K562 (cell line): Measurements from ENCODE around the gene DARS2. TPM values are rescaled to one million over a fixed set of nuclear protein-coding genes. Genes with fewer than 3 reads are reported as not detected.

Source experiments
- CSDE1 ChIP-seq, 2 experiments: fragments of 450-650 bp; IDR thresholded peaks; 2 replicates each; pipeline ENCODE4 v1.6.1; 2016; ENCODE audit warnings: mild to moderate bottlenecking in 1 of 2
- DPF2 ChIP-seq: fragments of 450-650 bp; IDR thresholded peaks from 2 replicates; pipeline ENCODE4 v1.6.1; 2016
- ELK1 ChIP-seq: sonication (generic); formaldehyde crosslinking; IDR thresholded peaks from 2 replicates; pipeline ENCODE4 v1.8.1; 2022; ENCODE audit warnings: missing genetic modification reagents
- ILK ChIP-seq: fragments of 450-650 bp; IDR thresholded peaks from 2 replicates; pipeline ENCODE4 v1.6.1; 2016; ENCODE audit warnings: missing genetic modification characterization, low read depth, mild to moderate bottlenecking, missing compliant biosample characterization, moderate library complexity, borderline replicate concordance
- JUND ChIP-seq, 2 experiments: IDR thresholded peaks; 2 replicates in 1 of 2; 3 replicates in 1 of 2; pipeline ENCODE4 v1.6.1; 2011; ENCODE audit warnings: borderline replicate concordance in 2 of 2, low read depth in 2 of 2, low read length in 2 of 2, improper control_type of control experiment in 1 of 2, missing biosample characterization in 1 of 2, missing genetic modification characterization in 1 of 2, missing genetic modification reagents in 1 of 2
- KDM1A ChIP-seq, 2 experiments: fragments of 450-650 bp; IDR thresholded peaks; 2 replicates each; pipeline ENCODE4 v1.6.1; 2016; ENCODE audit warnings: mild to moderate bottlenecking in 2 of 2
- LCOR ChIP-seq: sonication (generic); formaldehyde crosslinking; IDR thresholded peaks from 2 replicates; pipeline ENCODE4 v1.8.0; 2022; ENCODE audit warnings: mild to moderate bottlenecking, missing genetic modification reagents
- MCM2 ChIP-seq: fragments of 450-650 bp; IDR thresholded peaks from 2 replicates; pipeline ENCODE4 v1.6.1; 2017; ENCODE audit warnings: low read depth, mild to moderate bottlenecking
- MTF1 ChIP-seq: fragments of 250-450 bp; sonication (Bioruptor Pico); IDR thresholded peaks from 2 replicates; pipeline ENCODE4 v1.9.0; 2021; ENCODE audit warnings: moderate library complexity, mild to moderate bottlenecking, inconsistent platforms, borderline replicate concordance
- NR2C1 ChIP-seq, 2 experiments: fragments of 450-650 bp; IDR thresholded peaks; 2 replicates each; pipeline ENCODE4 v1.6.1; 2017; ENCODE audit warnings: mild to moderate bottlenecking in 2 of 2, antibody characterized with exemption in 1 of 2, inconsistent platforms in 1 of 2, missing compliant biosample characterization in 1 of 2, missing genetic modification characterization in 1 of 2
- PHB ChIP-seq: fragments of 250-450 bp; sonication (Bioruptor Pico); IDR thresholded peaks from 2 replicates; pipeline ENCODE4 v1.5.0; 2021
- PURB ChIP-seq: sonication (generic); formaldehyde crosslinking; IDR thresholded peaks from 2 replicates; pipeline ENCODE4 v1.9.0; 2021; ENCODE audit warnings: low read depth, mild to moderate bottlenecking, missing genetic modification reagents
- STAG1 ChIP-seq: sonication (generic); formaldehyde crosslinking; IDR thresholded peaks from 2 replicates; pipeline ENCODE4 v1.5.0; 2020; ENCODE audit warnings: missing genetic modification reagents, borderline replicate concordance
- YY1 ChIP-seq, 3 experiments: IDR thresholded peaks; 2 replicates each; pipeline ENCODE4 v1.6.1; 2011; ENCODE audit warnings: low read length in 2 of 3, mild to moderate bottlenecking in 2 of 3, moderate library complexity in 2 of 3, borderline replicate concordance in 1 of 3, control low read depth in 1 of 3, low read depth in 1 of 3; ENCODE audit not compliant: insufficient read depth in 3 of 3, insufficient replicate concordance in 2 of 3, control insufficient read depth in 1 of 3, insufficient read length in 1 of 3; ENCODE audit errors: extremely low read depth in 1 of 3
- ZNF140 ChIP-seq: fragments of 250-450 bp; sonication (Bioruptor Pico); IDR thresholded peaks from 2 replicates; pipeline ENCODE4 v1.8.0; 2021; ENCODE audit warnings: moderate library complexity, mild to moderate bottlenecking, inconsistent platforms
- ZNF197 ChIP-seq: fragments of 200-800 bp; sonication (Bioruptor generic); IDR thresholded peaks from 2 replicates; pipeline ENCODE4 v1.6.1; 2016; ENCODE audit warnings: low read depth, missing genetic modification characterization, missing compliant biosample characterization
- ZNF41 ChIP-seq: fragments of 250-450 bp; sonication (Bioruptor Pico); conservative IDR thresholded peaks from 2 replicates; pipeline ENCODE4 v1.4.0; 2020; ENCODE audit warnings: mild to moderate bottlenecking
- ZNF764 ChIP-seq: fragments of 250-450 bp; sonication (Bioruptor Pico); IDR thresholded peaks from 2 replicates; pipeline ENCODE4 v1.4.0; 2020; ENCODE audit warnings: low read depth, mild to moderate bottlenecking, moderate library complexity
- ZNF79 ChIP-seq: fragments of 250-450 bp; sonication (Bioruptor Pico); IDR thresholded peaks from 2 replicates; pipeline ENCODE4 v1.4.0; 2020; ENCODE audit warnings: low read depth, mild to moderate bottlenecking, moderate library complexity
- polyA plus RNA-seq, 8 experiments: library from polyadenylated mRNA; depleted of rRNA in 4 of 8; stranded (reverse) in 5 of 8; unstranded in 3 of 8; fragments of >200 nt; fragmentation: Nextera tagmentation in 2 of 8; fragmentation: Illumina TruSeq in 1 of 8; extraction: Ambion mirVana in 2 of 8; extraction: Trizol in 1 of 8; gene quantifications; 2 replicates each; pipeline versions ENCODE4 v1.2.1 to v1.2.3, GENCODE V29; 2011 to 2014; ENCODE audit warnings: inconsistent platforms in 1 of 8, missing spikeins in 1 of 8
- total RNA-seq, 7 experiments: library from RNA; depleted of rRNA in 6 of 7; stranded (reverse); fragments of >200 nt in 6 of 7; fragmentation: Illumina TruSeq in 2 of 7; extraction: Trizol in 2 of 7; gene quantifications; 2 replicates each; pipeline versions ENCODE4 v1.2.1 to v1.2.3, GENCODE V29; 2011 to 2021; ENCODE audit warnings: low replicate concordance in 1 of 7
- TF ChIP-seq, protein P1 (sequence below): fragments of 450-650 bp; formaldehyde crosslinking; IDR thresholded peaks from 2 replicates; pipeline ENCODE4 v1.4.0; 2020; ENCODE audit warnings: mild to moderate bottlenecking, moderate library complexity
- TF ChIP-seq, protein P2 (sequence below): fragments of 450-650 bp; formaldehyde crosslinking; IDR thresholded peaks from 2 replicates; pipeline ENCODE4 v1.4.0; 2022; ENCODE audit warnings: mild to moderate bottlenecking, moderate library complexity
- TF ChIP-seq, protein P3 (sequence below): sonication (generic); formaldehyde crosslinking; IDR thresholded peaks from 2 replicates; pipeline ENCODE4 v1.8.0; 2022; ENCODE audit warnings: missing genetic modification reagents, mild to moderate bottlenecking, moderate library complexity, borderline replicate concordance

The DARS2 gene
- total and polyA plus RNA-seq, 9 of the 15 experiments (the other 6 are each of a cell fraction or from before 2014, with no cell fraction given): 36.4 to 96.7 (median 68.6) TPM

DNA sequence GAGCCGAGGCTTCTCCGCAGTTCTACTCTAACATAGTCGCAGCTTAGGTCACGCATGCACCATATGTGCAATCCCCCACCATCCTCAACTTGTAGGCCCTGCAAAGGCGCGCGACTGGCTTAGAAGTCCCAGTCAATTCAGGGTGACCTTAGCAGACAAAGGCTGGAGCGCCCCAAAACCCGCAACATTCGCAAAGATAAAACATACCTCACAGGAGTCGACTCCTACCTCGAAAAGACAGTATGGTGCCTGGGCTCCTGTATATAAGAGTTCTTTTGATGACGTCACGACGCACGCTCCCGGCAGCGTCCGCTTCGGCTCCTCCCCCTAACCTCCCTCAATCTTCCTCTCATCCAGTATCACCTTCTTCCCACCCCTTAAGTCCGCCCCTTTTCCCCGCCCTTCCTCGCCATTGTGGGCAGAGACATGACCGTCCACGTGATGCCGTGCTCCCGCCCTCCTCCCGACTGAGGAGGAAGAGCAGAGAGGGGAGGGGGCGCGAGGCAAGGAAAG lies 43.3 kb downstream of the DARS2 start, which contains the start of gene GAS5 (continued):
- TF ChIP-seq, protein P1, sequence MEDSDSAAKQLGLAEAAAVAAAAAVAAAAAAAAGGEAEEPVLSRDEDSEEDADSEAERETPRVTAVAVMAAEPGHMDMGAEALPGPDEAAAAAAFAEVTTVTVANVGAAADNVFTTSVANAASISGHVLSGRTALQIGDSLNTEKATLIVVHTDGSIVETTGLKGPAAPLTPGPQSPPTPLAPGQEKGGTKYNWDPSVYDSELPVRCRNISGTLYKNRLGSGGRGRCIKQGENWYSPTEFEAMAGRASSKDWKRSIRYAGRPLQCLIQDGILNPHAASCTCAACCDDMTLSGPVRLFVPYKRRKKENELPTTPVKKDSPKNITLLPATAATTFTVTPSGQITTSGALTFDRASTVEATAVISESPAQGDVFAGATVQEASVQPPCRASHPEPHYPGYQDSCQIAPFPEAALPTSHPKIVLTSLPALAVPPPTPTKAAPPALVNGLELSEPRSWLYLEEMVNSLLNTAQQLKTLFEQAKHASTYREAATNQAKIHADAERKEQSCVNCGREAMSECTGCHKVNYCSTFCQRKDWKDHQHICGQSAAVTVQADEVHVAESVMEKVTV: no peak
- TF ChIP-seq NR2C1 (IDR thresholded peaks at IDR 0.05) (no peak), NR2C1 (tag; IDR thresholded peaks at IDR 0.05) (no peak), ILK (tag) (no peak), PHB (CRISPR knock-in tag) (peak; percentile 94; the same call in 1 of the 2 replicates), ZNF140 (CRISPR knock-in tag) (no peak), MTF1 (CRISPR knock-in tag) (no peak), ZNF41 (CRISPR knock-in tag) (peak; percentile 23; the same call in 1 of the 2 replicates), STAG1 (CRISPR knock-in tag) (no peak), ZNF79 (CRISPR knock-in tag) (no peak), DPF2 (no peak; the same call in none of the 2 replicates), ZNF764 (CRISPR knock-in tag) (no peak), JUND (IDR thresholded peaks at IDR 0.05; ENCODE audit: borderline replicate concordance, low read depth, low read length) (peak; percentile 94), JUND (tag; IDR thresholded peaks at IDR 0.05; ENCODE audit: borderline replicate concordance, low read depth, low read length) (peak; percentile 91), KDM1A (IDR thresholded peaks at IDR 0.05) (no peak), PURB (no peak), ZNF197 (no peak), LCOR (CRISPR knock-in tag) (peak; percentile 85; the same call in 1 of the 2 replicates), CSDE1 (IDR thresholded peaks at IDR 0.05) (peak in 1 of 2 experiments; percentile 90; a peak in 2 of 4 replicates), ELK1 (CRISPR knock-in tag) (no peak), MCM2 (no peak), YY1 (IDR thresholded peaks at IDR 0.05; ENCODE audit: borderline replicate concordance in 1 of 3, control insufficient read depth in 1 of 3, extremely low read depth in 1 of 3, insufficient read depth in 3 of 3, insufficient read length in 1 of 3, insufficient replicate concordance in 2 of 3, low read depth in 1 of 3, low read length in 2 of 3) (peak in 2 of 3 experiments; percentile 75 to 88)
- TF ChIP-seq, protein P2, sequence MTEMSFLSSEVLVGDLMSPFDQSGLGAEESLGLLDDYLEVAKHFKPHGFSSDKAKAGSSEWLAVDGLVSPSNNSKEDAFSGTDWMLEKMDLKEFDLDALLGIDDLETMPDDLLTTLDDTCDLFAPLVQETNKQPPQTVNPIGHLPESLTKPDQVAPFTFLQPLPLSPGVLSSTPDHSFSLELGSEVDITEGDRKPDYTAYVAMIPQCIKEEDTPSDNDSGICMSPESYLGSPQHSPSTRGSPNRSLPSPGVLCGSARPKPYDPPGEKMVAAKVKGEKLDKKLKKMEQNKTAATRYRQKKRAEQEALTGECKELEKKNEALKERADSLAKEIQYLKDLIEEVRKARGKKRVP: 0 out of 2 replicates have a peak, but pooled peaks have one; percentile 40
- TF ChIP-seq, protein P3, sequence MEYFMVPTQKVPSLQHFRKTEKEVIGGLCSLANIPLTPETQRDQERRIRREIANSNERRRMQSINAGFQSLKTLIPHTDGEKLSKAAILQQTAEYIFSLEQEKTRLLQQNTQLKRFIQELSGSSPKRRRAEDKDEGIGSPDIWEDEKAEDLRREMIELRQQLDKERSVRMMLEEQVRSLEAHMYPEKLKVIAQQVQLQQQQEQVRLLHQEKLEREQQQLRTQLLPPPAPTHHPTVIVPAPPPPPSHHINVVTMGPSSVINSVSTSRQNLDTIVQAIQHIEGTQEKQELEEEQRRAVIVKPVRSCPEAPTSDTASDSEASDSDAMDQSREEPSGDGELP (CRISPR knock-in tag): peak; percentile 55
